Natural killer cell (primary cell): ENCODE data around the gene PALM. TPM values are rescaled to one million over a fixed set of nuclear protein-coding genes. Genes with fewer than 3 reads are reported as not detected.
A peak's percentile ranks its signal among the peaks of the same experiment; 100 is the strongest.

Experiments
- ATAC-seq, 3 donors: fragments of 150-1000 bp in 2 of 3; fragments of 200-7000 bp in 1 of 3; cut with Tn5 transposase; 1 replicate in 1 of 3; 2 replicates in 2 of 3; pipeline ENCODE4 v1.10.0; 2021; ENCODE audit warnings: mild to moderate bottlenecking in 2 of 3, moderate library complexity in 2 of 3
- DNase-seq, 2 donors: peaks; one replicate each; pipeline versions ENCODE4 v3.0.0 to v3.0.0-alpha.2; 2013 to 2021; ENCODE audit warnings: mixed read lengths in 1 of 2
- H3K27ac ChIP-seq: one replicate; pipeline ENCODE4 v1.5.1; 2013; ENCODE audit warnings: mild to moderate bottlenecking, low read length
- H3K27me3 ChIP-seq: one replicate; pipeline ENCODE4 v1.6.1; 2013; ENCODE audit warnings: low read length; ENCODE audit not compliant: control insufficient read depth, insufficient read depth
- H3K36me3 ChIP-seq: one replicate; pipeline ENCODE4 v1.6.1; 2013; ENCODE audit warnings: low read length; ENCODE audit not compliant: control insufficient read depth, insufficient read depth
- H3K4me1 ChIP-seq: one replicate; pipeline ENCODE4 v1.6.1; 2013; ENCODE audit warnings: low read length; ENCODE audit not compliant: control insufficient read depth, insufficient read depth
- H3K4me3 ChIP-seq: one replicate; pipeline ENCODE4 v1.5.1; 2013; ENCODE audit warnings: low read length
- H3K9me3 ChIP-seq: one replicate; pipeline ENCODE4 v1.6.1; 2013; ENCODE audit warnings: low read length; ENCODE audit not compliant: control insufficient read depth, insufficient read depth
- H3K27ac Mint-ChIP-seq, 2 donors: one replicate each; pipeline ENCODE4 v1.8.0; 2022; ENCODE audit warnings: mild to moderate bottlenecking in 2 of 2, mixed read lengths in 2 of 2, moderate library complexity in 1 of 2
- H3K27me3 Mint-ChIP-seq, 2 donors: one replicate each; pipeline ENCODE4 v1.8.0; 2022; ENCODE audit warnings: low read depth in 2 of 2, mixed read lengths in 2 of 2
- H3K36me3 Mint-ChIP-seq: one replicate; pipeline ENCODE4 v1.8.0; 2022; ENCODE audit warnings: mixed read lengths
- H3K4me1 Mint-ChIP-seq, 2 donors: one replicate each; pipeline ENCODE4 v1.8.0; 2022; ENCODE audit warnings: mixed read lengths in 2 of 2
- H3K4me3 Mint-ChIP-seq: one replicate; pipeline ENCODE4 v1.8.0; 2022; ENCODE audit warnings: mild to moderate bottlenecking, moderate library complexity, mixed read lengths
- H3K9me3 Mint-ChIP-seq, 2 donors: one replicate each; pipeline ENCODE4 v1.8.0; 2022; ENCODE audit warnings: mixed read lengths in 2 of 2
- whole genome bisulfite sequencing: methylation state at CpG from one replicate; pipeline ENCODE4 v1.1.7; 2013; ENCODE audit warnings: missing lambda C conversion rate; ENCODE audit not compliant: insufficient coverage; 5-methylcytosine and 5-hydroxymethylcytosine counted together
- intact Hi-C: fragments of 100-400 bp; cut with micrococcal nuclease; formaldehyde crosslinking; loops from one replicate; pipeline ENCODE4 v1.14.2; 2022
- total RNA-seq, 4 donors: library from RNA; stranded (reverse); fragments of 120-200 nt in 1 of 4; gene quantifications; one replicate each; pipeline versions ENCODE4 v1.2.3 to v1.2.4, GENCODE V29; 2013 to 2022
- TF ChIP-seq, protein P1 (sequence below): fragments of 200-600 bp; IDR thresholded peaks from one replicate; pipeline ENCODE4 v1.8.0; 2022; ENCODE audit warnings: antibody characterized with exemption

Gene PALM
- total RNA-seq, 3 donors from 2014 or later (not counting 1 experiment from before 2014, with no cell fraction given), result 0.59 to 1.0 TPM; not detected in 1

DNA sequence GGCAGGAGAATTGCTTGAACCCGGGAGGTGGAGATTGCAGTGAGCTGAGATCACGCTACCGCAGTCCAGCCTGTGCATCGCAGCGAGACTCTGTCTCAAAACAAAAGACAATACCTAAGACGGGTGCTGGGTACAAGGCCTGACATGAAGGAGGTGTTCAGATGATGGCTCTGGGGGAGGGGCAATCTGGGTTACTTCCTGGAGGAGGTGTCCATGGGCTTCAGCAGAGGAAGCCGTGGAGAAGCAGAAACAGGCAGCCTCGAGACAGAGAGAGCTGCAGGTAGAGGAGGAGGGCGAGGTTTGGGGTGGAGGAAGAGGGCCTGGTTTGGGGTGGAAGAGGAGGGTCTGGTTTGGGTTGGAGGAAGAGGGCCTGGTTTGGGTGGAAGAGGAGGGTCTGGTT, 45.8 kb downstream of the PALM start:
- H3K27me3 Mint-ChIP-seq, result no peaks in the 10 kb centered on the region
- H3K4me1 ChIP-seq, result no peaks in the 10 kb centered on the region
- peaks cover 0 to under 1% of the 10 kb centered on the region in 2 donors for H3K9me3 Mint-ChIP-seq
- no peaks in the 10 kb centered on the region for H3K36me3 ChIP-seq
- DNase-seq (no peak), ATAC-seq (no peak)
- H3K27me3 ChIP-seq, result no peaks in the 10 kb centered on the region
- intact Hi-C loops, result no loop called here
- H3K27ac ChIP-seq, result no peak overlapping the region
- H3K27ac Mint-ChIP-seq, result no peak overlapping the region
- H3K4me3 ChIP-seq, result no peak overlapping the region
- WGBS, result 88% methylated on average over 9 of the region's 9 CpGs
- H3K36me3 Mint-ChIP-seq, result no peaks in the 10 kb centered on the region
- no peaks in the 10 kb centered on the region for H3K4me1 Mint-ChIP-seq
- TF ChIP-seq, protein P1, sequence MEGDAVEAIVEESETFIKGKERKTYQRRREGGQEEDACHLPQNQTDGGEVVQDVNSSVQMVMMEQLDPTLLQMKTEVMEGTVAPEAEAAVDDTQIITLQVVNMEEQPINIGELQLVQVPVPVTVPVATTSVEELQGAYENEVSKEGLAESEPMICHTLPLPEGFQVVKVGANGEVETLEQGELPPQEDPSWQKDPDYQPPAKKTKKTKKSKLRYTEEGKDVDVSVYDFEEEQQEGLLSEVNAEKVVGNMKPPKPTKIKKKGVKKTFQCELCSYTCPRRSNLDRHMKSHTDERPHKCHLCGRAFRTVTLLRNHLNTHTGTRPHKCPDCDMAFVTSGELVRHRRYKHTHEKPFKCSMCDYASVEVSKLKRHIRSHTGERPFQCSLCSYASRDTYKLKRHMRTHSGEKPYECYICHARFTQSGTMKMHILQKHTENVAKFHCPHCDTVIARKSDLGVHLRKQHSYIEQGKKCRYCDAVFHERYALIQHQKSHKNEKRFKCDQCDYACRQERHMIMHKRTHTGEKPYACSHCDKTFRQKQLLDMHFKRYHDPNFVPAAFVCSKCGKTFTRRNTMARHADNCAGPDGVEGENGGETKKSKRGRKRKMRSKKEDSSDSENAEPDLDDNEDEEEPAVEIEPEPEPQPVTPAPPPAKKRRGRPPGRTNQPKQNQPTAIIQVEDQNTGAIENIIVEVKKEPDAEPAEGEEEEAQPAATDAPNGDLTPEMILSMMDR, result no peak
- peaks cover 8% of the 10 kb centered on the region for H3K9me3 ChIP-seq
- no peak overlapping the region for H3K4me3 Mint-ChIP-seq

DNA sequence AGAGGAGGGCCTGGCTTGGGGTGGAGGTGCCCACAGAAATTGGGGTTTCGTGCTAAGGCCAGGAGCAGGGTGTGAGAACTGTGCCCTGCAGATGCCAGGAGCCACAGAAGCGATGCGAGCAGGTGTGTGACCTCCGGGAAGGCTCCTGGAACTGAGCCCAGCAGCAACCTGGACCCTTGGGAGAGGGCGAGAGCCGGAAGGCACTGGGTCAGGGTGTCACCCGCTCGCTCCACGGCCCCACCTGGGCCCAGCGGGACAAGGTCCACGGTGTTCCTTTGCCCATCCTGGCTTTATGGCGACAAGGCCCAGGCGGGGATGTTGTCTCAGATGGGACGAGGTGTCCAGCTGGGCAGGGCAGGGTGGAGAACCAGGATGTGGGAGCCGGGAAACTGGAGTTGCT, 46.3 kb downstream of the PALM start:
- no peak overlapping the region for H3K27ac Mint-ChIP-seq
- no peaks in the 10 kb centered on the region for H3K4me1 Mint-ChIP-seq
- Histone ChIP-seq H3K27me3 (no peaks in the 10 kb centered on the region), H3K36me3 (no peaks in the 10 kb centered on the region), H3K27ac (no peak overlapping the region), H3K4me3 (no peak overlapping the region), H3K4me1 (no peaks in the 10 kb centered on the region), H3K9me3 (peaks cover 8% of the 10 kb centered on the region)
- no peak overlapping the region for H3K4me3 Mint-ChIP-seq
- DNase-seq, result no peak
- intact Hi-C loops, result no loop called here
- ATAC-seq, result no peak
- H3K9me3 Mint-ChIP-seq, result peaks cover 0 to 3% of the 10 kb centered on the region in 2 donors
- TF ChIP-seq, protein P1, result no peak
- H3K27me3 Mint-ChIP-seq, result no peaks in the 10 kb centered on the region
- WGBS, result 92% methylated on average over 15 of the region's 15 CpGs
- H3K36me3 Mint-ChIP-seq, result no peaks in the 10 kb centered on the region

DNA sequence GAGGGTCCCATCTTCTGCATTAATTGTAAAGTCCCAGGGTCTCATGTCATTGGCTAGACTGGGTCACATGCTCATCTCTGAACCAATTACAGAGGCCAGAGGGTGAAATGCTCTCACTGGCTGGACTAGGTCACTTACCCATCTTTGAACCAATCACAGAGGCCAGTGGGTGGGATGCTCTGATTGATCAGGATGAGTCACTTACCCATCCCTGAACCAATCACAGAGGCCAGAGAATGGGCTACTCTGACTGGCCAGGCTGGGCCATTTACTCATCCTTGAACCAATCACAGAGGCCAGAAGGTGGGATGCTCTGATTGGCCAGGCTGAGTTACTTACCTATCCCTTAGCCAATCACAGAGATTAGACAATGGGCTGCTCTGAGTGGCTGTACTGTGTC, 47.5 kb downstream of the PALM start:
- H3K4me3 Mint-ChIP-seq, result no peak overlapping the region
- Histone ChIP-seq H3K27ac (no peak overlapping the region), H3K4me3 (no peak overlapping the region), H3K4me1 (no peaks in the 10 kb centered on the region), H3K9me3 (peaks cover 8% of the 10 kb centered on the region), H3K27me3 (no peaks in the 10 kb centered on the region), H3K36me3 (no peaks in the 10 kb centered on the region)
- TF ChIP-seq, protein P1, result no peak
- no peak overlapping the region for H3K27ac Mint-ChIP-seq
- peaks cover 0 to 3% of the 10 kb centered on the region in 2 donors for H3K9me3 Mint-ChIP-seq
- H3K27me3 Mint-ChIP-seq, result no peaks in the 10 kb centered on the region
- no peaks in the 10 kb centered on the region for H3K36me3 Mint-ChIP-seq
- DNase-seq (no peak), ATAC-seq (peak in 2 of 3 donors; percentile 24 to 37)
- no peaks in the 10 kb centered on the region for H3K4me1 Mint-ChIP-seq
- intact Hi-C loops, result no loop called here
